NCI-H510A (cell line): ENCODE results near the gene FOXO3B.
"Not testable (repeated sequence)": the region's sequence is repeated elsewhere in the genome, so short reads cannot be mapped to it uniquely, and the experiment has no call there.

Experiments used
- DNase-seq: peaks from one replicate; lab custom pipeline; 2025; lab: John Stamatoyannopoulos, UW

FOXO3B gene

GRCh38 chr17:18650094-18650493 is 32.0 kb downstream of the FOXO3B start:
- not testable (repeated sequence) for DNase-seq

DNA sequence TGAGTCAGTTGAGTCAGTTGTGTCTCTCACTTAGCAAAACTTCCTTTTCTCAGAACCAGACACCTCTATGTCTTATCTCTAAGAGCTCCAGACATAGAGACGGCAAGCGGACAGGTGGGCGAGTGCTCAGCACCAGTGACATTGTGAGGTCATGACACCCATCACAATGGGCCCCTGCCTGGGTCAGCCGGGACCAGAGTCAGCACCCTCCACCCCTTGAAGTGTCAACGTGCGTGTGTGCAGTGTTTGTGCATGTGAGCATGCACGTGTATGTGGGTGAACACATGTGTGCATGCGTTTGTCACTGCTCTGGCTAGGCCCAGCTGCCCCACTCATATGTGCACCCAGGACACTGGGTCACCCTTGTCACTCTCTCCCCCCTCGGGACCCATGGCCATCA is 37.8 kb downstream of the FOXO3B start, which contains the start of gene TBC1D28:
TBC1D28 (minus strand) TSS at position 101 of the 400 bp plus-strand sequence. CDS start 3,039 bp downstream, outside the sequence.
- not testable (repeated sequence) for DNase-seq

DNA sequence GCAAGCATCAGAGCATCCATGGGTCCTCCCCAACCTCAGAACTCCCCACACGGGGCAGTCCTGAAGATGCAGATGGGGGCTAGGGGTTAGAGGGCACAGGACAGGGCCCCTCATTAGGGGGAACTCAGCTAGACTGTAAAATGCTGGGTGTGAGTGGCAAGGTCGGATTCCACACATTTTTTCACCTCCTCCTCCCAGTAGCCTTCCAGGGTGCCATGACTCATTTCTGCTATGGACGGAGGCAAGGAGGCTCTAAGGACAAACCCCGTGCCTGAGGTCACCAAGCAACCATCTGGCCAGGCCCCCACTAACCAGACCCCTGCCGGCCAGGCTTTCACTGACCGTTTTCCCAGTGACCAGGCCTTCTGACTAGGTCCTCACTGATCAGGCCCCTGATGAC is 39.0 kb downstream of the FOXO3B start:
- DNase-seq, result not testable (repeated sequence)

DNA sequence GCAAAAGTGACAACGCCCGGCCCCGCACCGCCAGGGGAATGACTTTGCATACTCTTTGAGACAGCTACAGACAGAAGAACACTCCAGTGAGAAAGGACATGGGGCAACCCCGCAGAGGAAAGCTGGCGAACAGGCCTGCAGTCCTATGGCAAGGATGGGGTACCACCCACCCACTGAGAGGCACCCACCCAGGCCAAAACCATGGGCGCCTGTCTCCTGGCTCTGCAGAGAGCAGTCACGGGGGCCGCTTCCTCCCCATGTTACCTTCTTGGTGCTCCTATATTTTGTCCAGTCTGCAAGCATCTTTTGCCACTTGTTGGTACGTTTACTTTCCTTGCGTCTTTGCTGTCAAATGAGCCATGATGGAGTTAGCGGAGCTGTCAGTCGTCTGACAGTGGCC is 43.8 kb downstream of the FOXO3B start:
- not testable (repeated sequence) for DNase-seq

GRCh38 chr17:18636237-18636636 is 45.9 kb downstream of the FOXO3B start:
- DNase-seq, result not testable (repeated sequence)

GRCh38 chr17:18635773-18636172 is 46.3 kb downstream of the FOXO3B start:
- not testable (repeated sequence) for DNase-seq

DNA sequence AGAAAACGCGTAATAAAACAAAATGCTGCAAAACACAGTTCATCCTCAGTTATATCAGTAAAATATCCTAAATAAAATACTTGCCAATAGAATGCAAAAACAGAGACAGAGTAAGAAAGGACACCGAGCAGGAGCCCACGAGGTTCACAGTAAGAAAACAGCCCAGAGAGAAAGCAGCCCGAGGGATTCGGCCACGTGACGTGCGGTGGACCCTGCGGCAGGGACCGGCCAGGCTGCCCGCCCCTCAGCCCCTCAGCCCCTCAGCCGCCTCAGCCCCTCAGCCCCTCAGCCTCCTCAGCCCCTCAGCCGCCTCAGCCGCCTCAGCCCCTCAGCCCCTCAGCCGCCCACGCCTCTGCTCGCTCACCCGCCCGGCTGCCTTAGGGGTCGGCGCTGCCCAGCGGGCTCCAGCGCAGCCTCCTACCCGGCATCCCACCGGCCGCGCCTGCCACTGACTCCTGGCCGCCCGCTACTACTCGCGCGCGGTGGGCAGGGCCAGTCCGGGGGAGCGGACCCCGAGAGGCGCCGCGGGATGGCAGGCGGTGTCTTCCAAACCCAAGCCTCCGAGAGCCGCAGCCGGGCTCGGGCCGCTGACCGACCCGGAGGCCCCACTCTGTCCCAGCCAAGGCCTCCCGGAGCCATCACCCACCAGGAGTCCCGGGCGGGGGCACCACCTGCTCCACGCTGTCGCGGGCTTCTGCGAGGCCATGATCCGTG is 47.4 kb downstream of the FOXO3B start:
- DNase-seq, result not testable (repeated sequence)
